OCI-LY7 (cell line): Measurements from ENCODE around the gene ANO8.

ENCODE experiments used
- CTCF ChIP-seq: fragments of 200-600 bp; sonication (generic); conservative IDR thresholded peaks from 2 replicates; pipeline ENCODE4 v1.5.1; 2014; ENCODE audit warnings: mild to moderate bottlenecking, antibody characterized with exemption, low read length, moderate library complexity, mixed read lengths
- EZH2phosphoT487 ChIP-seq: fragments of 200-600 bp; sonication (generic); IDR thresholded peaks from 2 replicates; pipeline ENCODE4 v1.6.1; 2018; ENCODE audit warnings: low read depth, borderline replicate concordance, mild to moderate bottlenecking, mixed run types, antibody characterized with exemption, low read length, moderate library complexity, mixed read lengths

DNA sequence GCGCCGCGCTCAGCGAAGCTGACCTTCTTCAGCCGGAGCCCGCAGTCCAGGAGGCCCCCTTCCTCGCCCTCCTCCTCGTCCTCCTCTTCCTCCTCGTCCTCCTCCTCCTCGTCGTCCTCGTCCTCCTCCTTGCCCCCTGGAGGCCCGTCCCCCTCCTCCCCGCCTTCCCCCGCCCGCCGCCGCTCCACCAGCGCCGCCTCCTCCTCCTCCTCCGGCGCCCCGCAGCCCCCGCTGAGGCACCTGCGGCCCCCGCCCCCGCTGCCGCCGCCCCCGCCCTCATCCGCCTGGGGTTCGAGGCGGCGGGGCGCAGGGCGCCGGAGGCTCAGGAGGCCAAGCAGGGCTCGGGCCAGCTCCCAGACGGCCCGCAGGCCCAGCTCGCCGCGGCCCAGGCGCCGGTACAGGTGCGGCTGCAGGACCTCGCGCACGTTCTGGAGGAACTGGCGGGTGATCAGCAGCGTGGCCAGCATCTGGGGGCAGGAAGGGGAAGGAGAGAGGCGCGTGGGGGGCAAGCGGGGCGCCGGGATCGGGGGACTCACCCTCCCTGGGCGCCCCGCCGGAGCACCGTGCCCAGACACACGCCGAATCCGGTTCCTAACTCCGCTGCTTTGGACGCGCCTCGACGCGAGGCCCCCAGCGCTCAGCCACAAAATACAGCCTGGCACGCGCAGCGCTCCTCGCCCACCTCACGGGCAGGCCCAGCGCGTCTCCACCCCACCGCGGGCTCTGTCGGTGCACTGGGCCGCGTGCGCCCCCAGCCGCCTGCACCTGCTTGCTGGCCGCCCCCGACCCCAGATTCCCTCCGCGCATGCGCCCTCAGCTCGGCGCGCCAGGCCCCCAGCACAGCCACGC is 5.9 kb downstream of the ANO8 start:
- TF ChIP-seq CTCF (no peak), EZH2phosphoT487 (no peak)
